Sigmoid colon (tissue), 4 donors: ENCODE results near the gene FYB1.

Source experiments
- EP300 ChIP-seq, 4 donors: sonication (generic); formaldehyde crosslinking; IDR thresholded peaks; one replicate each; pipeline ENCODE4 v1.6.1; 2017; ENCODE audit warnings: antibody characterized with exemption in 4 of 4
- POLR2A ChIP-seq, 2 donors: fragments of 450-650 bp; IDR thresholded peaks; one replicate each; pipeline ENCODE4 v1.6.1; 2016; ENCODE audit warnings: antibody characterized with exemption in 2 of 2, mild to moderate bottlenecking in 2 of 2, moderate library complexity in 2 of 2
- POLR2AphosphoS5 ChIP-seq, 4 donors: sonication (generic); formaldehyde crosslinking; IDR thresholded peaks; one replicate each; pipeline ENCODE4 v1.6.1; 2017; ENCODE audit warnings: antibody characterized with exemption in 4 of 4
- TF ChIP-seq, protein P1 (sequence below), 4 experiments: fragments of 450-650 bp in 3 of 4; fragments of 200-600 bp in 1 of 4; IDR thresholded peaks; one replicate each; pipeline ENCODE4 v1.5.1; 2016 to 2019; ENCODE audit warnings: antibody characterized with exemption in 4 of 4, mild to moderate bottlenecking in 3 of 4, moderate library complexity in 2 of 4

DNA sequence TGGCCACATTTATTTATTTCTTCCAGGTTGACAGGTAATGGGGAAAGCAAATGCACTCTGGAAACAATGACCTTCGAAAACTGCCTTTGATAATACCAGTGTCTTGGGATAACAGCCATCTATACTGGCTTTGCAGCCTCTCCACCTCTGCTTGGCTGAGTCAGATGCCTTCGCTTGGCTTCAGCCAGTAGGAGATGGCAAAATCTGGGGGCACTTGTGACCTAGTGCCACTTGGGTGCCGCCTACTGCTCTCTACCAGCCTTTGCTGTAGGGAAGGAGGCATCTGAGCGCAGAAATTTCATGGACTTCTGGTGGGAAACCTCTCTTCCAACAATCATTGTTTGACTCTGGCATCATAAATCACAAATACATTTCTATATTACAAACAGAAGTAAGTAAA is 21.8 kb downstream of the FYB1 start:
- no peak for TF ChIP-seq POLR2A (IDR thresholded peaks at IDR 0.05)
- TF ChIP-seq, protein P1, sequence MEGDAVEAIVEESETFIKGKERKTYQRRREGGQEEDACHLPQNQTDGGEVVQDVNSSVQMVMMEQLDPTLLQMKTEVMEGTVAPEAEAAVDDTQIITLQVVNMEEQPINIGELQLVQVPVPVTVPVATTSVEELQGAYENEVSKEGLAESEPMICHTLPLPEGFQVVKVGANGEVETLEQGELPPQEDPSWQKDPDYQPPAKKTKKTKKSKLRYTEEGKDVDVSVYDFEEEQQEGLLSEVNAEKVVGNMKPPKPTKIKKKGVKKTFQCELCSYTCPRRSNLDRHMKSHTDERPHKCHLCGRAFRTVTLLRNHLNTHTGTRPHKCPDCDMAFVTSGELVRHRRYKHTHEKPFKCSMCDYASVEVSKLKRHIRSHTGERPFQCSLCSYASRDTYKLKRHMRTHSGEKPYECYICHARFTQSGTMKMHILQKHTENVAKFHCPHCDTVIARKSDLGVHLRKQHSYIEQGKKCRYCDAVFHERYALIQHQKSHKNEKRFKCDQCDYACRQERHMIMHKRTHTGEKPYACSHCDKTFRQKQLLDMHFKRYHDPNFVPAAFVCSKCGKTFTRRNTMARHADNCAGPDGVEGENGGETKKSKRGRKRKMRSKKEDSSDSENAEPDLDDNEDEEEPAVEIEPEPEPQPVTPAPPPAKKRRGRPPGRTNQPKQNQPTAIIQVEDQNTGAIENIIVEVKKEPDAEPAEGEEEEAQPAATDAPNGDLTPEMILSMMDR (IDR thresholded peaks at IDR 0.05) = no peak
- TF ChIP-seq EP300 (IDR thresholded peaks at IDR 0.05) = no peak
- no peak for TF ChIP-seq POLR2AphosphoS5 (IDR thresholded peaks at IDR 0.05)
